Inflammatory macrophage (primary cell): Measurements from ENCODE around the gene FBXL17.

Experiments
- DNase-seq, 2 donors: peaks; one replicate each; pipeline ENCODE4 v3.0.0-alpha.2; 2020 to 2022

Gene FBXL17

DNA sequence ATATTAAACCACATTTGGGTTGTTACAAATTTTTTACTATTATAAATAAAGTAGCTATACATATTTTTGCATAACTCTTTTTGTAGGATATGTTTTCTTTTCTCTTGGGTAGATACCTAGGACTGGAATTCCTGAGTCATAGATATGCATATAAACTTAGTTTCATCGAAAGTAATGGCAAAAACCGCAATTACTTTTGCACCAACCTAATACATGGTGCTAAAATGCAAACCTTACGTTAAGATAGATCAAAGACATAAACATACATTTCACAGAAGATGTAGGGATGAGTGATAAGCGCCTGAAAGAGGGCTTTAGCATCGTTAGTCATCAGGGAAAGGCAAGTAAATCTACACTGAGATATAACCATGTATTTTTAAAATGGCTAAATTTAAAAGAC, 532.8 kb downstream of the FBXL17 start:
- no peak for DNase-seq

DNA sequence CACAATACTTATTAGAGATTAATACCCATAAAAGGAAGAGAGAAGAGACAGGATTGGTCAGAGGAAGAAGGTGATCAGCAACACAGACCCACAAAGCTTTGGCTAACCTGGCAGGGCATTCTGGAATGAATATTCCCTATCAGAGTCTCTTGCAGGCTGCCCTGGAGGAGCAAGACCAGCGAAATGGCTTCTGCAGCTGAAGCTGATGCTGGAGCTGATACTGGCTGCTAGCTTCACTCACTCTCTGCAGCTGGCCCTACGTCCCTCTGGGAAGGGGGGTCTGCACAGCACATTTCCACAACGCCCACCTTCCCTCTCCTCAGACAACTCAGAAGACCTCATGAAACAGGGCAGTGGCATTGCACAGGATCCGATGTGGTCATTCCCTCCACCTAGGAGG, 541.3 kb downstream of the FBXL17 start:
- DNase-seq = no peak

DNA sequence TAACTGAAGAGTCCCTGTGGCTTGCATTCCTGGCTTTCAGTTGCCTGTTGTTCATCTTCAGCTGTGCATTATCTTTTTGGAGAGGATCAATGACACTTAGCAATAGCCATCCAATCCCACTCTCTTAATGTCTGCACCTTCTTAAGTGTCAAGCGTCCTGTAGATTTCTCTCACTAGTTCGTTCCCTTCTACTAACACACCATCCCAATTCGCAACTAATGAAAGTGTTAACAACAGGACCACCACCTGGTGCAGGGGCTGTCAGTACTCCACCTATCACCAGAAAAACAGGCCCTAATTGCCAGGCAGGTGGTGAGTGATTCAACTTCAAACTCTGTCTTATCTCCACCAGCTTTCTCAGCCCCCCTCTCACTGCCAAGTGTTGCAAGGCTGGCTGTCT, 541.7 kb downstream of the FBXL17 start:
- no peak for DNase-seq

DNA sequence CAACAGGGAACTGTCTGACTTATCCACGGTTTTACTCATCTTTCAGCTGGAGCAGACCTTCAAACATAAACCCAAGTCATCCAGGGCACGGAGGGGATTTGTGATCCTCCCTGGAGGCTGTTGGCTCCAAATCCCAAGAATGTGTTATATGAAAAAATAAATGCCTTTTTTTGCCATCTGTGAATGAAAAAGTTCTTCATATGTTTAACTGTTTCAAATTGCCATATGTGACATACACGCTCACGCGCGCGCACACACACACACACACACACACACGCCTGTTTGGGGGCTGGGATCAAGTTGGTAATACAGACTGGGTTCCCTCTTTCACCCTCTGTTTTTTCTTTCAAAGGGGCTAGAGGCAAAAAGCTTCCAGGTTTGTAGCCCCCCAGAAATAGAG, 546.8 kb downstream of the FBXL17 start:
- DNase-seq = no peak

DNA sequence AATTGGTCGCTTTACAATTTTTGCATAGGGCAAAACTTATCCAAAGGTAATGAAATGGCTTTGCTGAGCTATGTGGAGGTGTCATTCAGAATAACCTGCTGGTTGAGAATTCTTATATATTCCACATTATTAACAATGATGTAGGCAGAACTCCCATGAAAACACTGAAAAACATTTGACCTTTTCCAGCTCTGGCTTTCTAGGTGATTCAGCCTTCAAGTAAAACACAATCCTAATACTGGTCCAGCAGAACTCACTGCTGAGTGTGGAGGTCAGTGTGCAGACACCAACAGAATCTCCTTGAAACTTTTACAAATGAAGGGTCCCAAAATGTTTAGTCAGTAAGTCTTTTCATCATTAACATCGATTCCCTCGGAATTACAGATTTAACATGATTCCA, 549.2 kb downstream of the FBXL17 start:
- no peak for DNase-seq

DNA sequence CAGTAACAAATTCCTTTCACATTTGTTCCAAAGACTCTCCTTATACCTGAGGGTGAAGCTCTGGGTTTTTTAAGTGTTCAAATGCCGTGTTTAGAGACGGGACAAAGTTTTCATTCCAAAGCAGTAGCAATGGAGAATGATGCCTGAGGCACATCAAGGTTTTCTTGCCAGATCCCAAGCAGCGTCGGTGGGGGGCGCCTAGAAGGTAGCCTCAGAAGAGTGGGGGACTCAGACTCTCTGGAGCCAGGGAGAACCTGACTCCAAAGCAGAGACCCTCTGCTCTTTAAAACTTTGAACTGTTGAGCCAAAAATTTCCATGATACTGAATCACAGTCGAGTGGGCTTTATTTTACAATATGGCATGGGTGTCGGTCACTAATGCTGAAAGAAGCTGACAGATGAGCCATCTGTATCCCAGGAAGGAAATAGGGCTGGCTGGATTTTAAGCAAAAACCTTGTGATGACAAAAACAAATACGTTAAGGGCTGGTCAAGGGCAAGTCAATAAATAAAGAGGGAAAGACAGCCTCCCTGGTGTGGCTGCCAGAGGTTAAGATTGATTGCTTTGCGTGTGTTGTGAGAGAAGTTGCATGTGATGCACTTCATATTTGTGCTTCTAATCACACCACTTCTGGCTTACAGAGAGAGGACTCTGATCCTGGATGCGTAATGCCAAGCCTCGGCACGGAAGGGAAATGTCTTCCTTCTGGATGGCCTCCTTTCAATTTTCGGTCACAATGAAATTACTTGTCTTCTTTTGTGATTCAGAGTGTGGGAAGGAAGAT, 550.1 kb downstream of the FBXL17 start:
- DNase-seq = no peak

DNA sequence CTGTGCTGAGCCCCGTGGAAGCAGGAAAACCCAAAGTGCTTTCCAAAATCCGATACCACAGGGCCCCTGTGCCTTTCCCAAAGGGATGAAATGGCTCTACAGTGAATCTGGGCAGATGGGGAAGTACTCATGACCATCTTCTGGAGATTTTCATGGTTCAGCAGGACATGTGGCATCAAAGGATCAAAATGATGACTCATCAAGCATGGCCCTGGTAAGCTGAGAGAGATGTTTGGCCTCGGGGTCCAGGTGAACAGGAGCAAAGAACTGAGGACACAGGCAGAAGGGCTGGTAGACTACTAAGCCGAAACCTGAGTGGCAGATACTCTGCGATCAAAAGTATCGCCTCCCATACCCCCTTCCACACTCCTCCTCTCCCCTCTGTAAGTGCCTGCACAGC, 551.1 kb downstream of the FBXL17 start:
- DNase-seq = no peak

DNA sequence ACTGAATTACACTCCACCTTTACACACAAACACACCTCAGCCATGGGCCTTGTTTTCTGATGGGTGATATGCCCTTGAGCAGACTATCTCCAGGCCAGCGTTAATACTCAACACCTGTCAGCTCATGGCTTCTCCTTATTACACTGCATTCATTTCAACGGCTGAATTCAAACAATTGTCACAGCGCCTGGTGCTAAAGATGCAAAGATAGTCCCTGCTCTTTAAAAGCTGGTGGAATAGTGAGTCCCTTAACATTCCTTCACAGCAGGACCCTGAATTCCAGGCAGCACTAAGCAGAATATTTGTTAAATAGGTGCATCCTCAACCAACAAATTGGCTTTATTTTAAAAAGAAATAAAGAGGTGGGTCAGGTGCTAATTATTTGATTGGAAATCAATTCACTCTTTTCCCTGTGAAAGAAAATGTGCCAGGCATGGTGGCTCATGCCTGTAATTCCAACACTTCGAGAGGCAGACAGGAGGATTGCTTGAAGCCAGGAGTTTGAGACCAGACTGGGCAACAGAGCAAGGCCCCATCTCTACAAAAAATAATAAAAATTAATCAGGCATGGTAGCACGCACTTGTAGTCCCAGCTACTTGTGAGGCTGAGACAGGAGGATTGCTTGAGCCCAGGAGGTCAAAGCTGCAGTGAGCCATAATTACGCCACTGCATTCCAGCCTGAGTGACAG, 555.4 kb downstream of the FBXL17 start:
- DNase-seq = no peak

DNA sequence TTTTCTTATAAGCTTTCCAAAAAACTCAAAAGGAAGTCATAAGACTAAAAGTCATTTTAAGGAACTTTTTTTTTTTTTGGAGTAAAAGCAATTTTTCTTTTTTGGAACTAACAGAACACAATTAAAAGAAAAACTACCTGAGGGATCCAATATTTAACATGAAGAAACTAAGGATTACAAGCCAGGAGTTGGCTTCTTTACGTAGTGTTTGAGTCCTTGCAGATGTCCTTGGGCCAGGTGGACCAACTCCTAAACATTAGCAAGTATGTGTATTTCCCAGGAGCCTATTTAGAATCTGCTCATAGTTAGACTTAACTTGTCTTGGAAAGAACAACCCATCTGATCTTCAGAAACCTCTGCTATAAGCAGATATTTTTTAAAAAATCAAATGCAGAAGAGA, 557.1 kb downstream of the FBXL17 start:
- no peak for DNase-seq

DNA sequence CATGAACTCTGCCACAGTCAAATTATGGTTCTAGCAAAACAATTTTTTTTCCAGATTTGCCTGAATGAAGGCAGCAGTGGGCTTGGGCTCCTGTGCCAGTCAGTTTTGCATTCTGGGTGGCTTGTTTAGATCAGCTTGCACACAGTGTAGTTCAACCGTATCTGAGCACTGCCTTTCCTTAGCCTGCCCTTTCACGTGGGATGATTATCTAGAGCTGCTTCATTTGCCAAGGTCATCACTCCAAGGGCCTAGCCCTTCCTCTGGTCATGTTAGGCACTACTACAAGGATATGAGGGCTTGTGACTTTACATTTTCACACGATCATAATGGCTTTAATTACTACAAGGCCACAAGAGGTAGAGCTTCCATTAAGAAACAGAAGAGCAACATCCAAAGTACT, 560.6 kb downstream of the FBXL17 start:
- DNase-seq = no peak

DNA sequence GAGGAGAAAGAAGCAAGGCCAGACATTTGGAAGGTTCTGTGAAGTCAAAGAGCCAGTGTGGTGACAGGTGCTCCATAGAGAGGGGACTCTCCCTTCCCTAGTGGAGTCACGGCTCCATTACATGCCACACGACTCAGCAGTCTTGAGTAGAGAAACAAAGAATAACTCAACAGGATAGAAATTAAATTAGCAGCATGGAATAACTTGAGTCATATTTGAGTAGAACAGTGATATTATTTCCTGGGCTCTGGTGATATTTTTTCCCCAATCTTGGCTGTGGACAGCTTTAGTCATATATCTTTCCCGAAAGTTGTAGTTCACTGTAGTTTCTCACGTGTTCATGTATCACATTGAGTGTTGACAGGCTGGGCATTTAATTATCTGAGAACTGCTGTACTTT, 561.5 kb downstream of the FBXL17 start:
- no peak for DNase-seq

DNA sequence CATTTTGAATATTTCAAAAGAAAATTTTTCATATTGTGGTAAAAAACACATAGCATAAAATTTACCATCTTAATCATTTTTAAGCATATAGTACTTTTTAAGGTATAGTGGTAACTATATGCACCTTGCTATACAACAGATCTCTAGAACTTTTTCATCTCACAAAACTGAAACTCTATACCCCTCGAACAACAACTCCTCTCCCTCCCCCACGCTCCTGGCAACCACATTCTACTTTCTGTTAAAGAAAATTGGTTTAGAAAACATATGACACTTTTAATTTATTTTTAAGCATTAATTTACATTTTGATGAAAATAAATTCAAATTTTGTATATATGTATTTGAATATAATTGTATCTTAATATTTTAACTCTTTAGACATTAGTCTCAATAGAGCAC, 563.9 kb downstream of the FBXL17 start:
- DNase-seq = no peak

DNA sequence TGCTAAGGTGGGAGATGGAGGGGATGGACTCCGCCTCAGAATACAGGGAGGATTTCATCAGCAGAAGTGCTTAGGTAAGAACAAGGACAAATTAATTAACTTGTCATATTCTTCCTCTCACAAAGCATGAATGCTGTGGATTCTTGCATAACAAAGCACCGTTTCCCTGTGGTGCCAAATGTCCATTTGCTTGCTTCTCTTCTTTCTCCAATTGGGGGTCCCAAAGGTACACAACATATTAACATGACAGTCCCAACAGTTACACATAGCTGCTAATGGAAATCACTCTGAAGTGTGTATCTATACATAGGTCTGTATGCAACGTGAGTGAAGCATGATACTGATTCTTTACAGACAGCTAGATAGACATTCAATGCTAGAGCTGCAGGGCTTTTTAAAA, 564.5 kb downstream of the FBXL17 start:
- DNase-seq = no peak

DNA sequence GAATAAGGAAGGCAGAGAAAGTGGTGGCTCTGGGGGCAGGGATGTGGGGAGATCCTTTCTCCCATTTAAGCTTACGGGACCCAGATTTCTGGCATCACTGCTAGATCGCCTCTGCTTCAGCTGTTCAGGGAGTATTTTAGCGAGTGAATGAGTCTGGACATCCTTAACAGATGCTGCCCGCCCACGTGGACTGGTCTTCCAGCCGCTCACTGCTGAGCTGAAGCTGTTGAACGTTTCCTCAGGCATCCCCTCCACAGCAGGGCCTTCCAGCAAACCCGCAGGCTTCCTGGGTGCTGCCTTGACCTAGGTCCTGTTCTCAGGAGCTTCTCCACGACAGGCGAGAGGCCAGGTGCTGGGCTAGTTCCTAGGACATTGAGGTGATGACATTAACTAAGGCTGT, 566.8 kb downstream of the FBXL17 start:
- DNase-seq = no peak

DNA sequence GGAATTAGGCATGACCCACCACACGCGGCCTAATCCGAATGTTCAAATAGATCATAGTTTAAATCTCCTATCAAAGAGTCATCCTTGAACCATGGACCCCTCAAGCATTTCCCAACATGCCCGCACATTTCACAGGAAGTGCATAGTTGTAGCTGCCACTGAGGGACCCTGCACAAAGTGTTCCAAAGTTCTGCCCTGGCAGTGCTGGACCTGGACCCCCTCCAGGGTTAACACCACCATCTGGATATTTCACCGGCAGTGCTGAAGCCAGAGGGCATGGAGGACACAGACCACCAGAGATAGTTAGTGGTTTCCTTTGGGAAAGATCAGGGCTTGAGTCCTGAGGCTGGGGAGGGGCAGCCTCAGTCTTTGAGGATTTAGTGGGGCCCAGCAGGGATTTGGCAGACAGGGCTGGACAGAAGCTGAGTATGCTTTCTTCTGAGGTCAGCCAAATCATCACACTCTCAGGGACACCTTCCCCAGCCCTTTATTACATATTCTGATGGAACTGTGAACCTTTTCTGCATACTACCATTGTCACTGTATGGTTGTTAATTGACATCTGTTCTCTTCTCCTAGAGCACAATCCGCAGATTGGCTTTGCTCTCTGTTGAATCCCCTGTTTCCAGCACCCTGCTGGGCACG, 567.6 kb downstream of the FBXL17 start:
- no peak for DNase-seq

DNA sequence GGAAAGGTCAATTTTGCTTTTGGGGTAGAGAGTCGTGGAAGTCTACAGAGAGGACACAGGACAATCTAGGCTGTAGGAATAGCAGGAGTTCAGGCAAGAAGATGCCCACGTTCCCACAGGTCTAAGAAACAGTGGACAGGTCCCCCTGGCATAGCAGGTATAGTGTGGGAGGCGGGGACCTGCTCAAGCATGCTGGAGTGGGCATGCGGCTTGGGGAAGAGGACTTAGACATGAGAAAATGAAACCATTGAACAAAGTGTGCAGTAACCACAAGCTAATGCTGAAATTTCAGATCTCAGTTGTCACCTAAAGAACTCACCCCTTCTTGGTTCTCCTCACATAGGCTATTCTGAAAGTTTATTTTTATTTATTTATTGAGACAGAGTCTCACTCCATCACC, 568.3 kb downstream of the FBXL17 start:
- no peak for DNase-seq

DNA sequence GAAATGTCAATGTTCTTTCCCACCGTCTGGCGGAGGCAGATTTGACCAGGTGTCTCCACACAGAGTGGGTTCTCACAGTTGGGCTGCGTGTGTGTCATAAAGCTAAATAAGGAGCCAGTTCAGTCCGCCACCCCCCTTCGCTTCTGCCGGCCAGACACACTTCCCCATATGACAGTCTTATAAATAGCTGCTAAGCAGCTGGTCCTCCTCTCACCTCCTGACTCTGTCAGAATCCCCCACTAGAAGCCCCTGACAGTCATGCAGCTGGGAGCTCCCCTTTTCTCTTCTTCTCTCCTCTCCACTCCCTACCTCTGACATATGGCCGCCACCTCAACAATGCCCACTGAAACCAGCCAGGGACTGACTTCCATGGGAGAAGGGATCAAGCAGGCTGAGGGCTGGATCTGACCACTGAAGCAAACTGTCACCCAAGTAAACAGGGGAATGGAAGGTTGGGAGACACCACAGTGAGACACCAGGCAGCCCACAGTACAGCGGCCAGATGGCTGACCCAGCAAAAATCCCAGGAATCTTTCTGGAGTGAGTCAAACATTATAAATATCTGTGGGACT, 569.2 kb downstream of the FBXL17 start:
- DNase-seq = no peak

DNA sequence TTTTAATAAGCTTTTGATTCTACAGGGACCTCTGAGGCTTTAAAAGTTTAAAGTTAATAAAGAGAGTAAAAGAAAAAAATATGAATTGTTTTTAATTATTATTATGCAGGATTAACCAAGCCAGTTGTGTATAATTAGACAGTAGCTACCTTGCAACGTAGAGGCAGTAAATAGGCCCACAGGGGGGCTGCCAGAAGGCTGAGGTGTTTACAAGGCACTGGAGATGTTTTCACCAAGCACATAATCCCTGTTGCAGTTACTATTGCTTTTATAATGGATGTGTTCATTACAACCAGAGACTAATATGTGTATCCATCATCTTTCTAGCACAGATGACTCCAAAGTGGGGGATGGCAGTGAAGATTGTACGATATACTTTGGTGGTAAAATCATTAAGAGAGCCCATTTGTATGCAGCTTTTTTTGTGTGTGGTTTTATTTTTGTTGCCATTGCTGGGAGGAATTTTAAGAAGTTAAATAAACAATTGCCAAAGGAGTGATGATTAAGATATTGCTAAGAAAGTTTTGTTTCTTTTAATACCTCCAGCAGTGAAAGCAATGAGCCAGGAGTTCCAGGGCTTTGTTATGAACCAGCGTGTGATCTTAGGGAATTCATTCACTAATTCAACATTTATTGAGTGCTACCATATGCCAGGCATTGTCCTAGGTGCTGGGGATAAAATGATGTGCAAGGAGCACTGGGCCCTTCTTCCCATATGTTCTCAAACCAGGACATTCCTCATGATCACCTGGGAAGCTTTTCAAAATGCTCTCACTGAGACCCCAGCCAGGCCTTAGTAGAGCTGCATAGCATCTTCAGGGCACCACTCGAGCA, 572.5 kb downstream of the FBXL17 start:
- no peak for DNase-seq
